Naive B cell (primary cell): ENCODE data around the gene GGPS1. TPM values are rescaled to one million over a fixed set of nuclear protein-coding genes. Genes with fewer than 3 reads are reported as not detected.
A peak's percentile ranks its signal among the peaks of the same experiment; 100 is the strongest.
"Not testable (repeated sequence)": the region's sequence is repeated elsewhere in the genome, so short reads cannot be mapped to it uniquely, and the experiment has no call there.

Experiments
- ATAC-seq, 2 donors: fragments of 150-1000 bp; cut with Tn5 transposase; 2 replicates each; pipeline ENCODE4 v1.10.0; 2021; ENCODE audit warnings: low read depth in 2 of 2, mild to moderate bottlenecking in 2 of 2, moderate library complexity in 2 of 2
- DNase-seq: peaks from one replicate; pipeline ENCODE4 v3.0.0; 2022
- H3K27ac Mint-ChIP-seq, 6 donors: one replicate each; pipeline ENCODE4 v1.8.0; 2020 to 2022; ENCODE audit warnings: mild to moderate bottlenecking in 6 of 6, mixed read lengths in 6 of 6, moderate library complexity in 5 of 6, inconsistent platforms in 2 of 6
- H3K27me3 Mint-ChIP-seq, 3 donors: one replicate each; pipeline ENCODE4 v1.8.0; 2021 to 2022; ENCODE audit warnings: mixed read lengths in 3 of 3, mild to moderate bottlenecking in 1 of 3
- H3K36me3 Mint-ChIP-seq, 2 donors: one replicate each; pipeline ENCODE4 v1.8.0; 2020 to 2022; ENCODE audit warnings: mixed read lengths in 2 of 2, inconsistent platforms in 1 of 2, mild to moderate bottlenecking in 1 of 2
- H3K4me1 Mint-ChIP-seq, 3 donors: one replicate each; pipeline ENCODE4 v1.8.0; 2020 to 2022; ENCODE audit warnings: mixed read lengths in 3 of 3, inconsistent platforms in 1 of 3, mild to moderate bottlenecking in 1 of 3, moderate library complexity in 1 of 3
- H3K4me3 Mint-ChIP-seq, 8 donors: one replicate each; pipeline ENCODE4 v1.8.0; 2020 to 2022; ENCODE audit warnings: mild to moderate bottlenecking in 8 of 8, mixed read lengths in 8 of 8, moderate library complexity in 8 of 8, inconsistent platforms in 2 of 8
- H3K9me3 Mint-ChIP-seq, 7 donors: one replicate each; pipeline ENCODE4 v1.8.0; 2020 to 2022; ENCODE audit warnings: mixed read lengths in 7 of 7, mild to moderate bottlenecking in 5 of 7, inconsistent platforms in 2 of 7, moderate library complexity in 1 of 7
- polyA plus RNA-seq, 6 donors: library from polyadenylated mRNA; unstranded; fragments of 300-500 nt; fragmentation: Illumina TruSeq; gene quantifications; one replicate each; pipeline ENCODE4 v1.2.3, GENCODE V29; 2021; ENCODE audit warnings: low read depth in 6 of 6

The GGPS1 gene
- polyA plus RNA-seq, 6 donors from 2014 or later, result 36.2 to 72.9 (median 64.0) TPM

DNA sequence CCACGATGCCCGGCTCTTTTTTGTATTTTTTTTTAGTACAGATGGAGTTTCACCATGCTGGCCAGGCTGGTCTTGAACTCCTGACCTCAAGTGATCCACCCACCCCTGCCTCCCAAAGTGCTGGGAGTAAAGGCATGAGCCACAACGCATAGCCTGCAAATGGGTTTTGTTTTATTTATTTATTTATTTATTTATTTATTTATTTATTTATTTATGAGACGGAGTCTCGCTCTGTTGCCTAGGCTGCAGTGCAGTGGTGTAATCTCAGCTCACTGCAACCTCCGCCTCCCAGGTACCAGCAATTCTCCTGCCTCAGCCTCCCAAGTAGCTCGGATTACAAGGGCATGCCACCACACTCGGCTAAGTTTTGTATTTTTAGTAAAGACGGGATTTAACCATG lies 35.8 kb downstream of the GGPS1 start:
- H3K36me3 Mint-ChIP-seq, H3K27me3 Mint-ChIP-seq, H3K4me3 Mint-ChIP-seq, DNase-seq, H3K9me3 Mint-ChIP-seq, H3K27ac Mint-ChIP-seq, ATAC-seq: not testable (repeated sequence)
- H3K4me1 Mint-ChIP-seq, result peaks cover 13 to 29% (median 19%) of the 10 kb centered on the region in 3 donors

DNA sequence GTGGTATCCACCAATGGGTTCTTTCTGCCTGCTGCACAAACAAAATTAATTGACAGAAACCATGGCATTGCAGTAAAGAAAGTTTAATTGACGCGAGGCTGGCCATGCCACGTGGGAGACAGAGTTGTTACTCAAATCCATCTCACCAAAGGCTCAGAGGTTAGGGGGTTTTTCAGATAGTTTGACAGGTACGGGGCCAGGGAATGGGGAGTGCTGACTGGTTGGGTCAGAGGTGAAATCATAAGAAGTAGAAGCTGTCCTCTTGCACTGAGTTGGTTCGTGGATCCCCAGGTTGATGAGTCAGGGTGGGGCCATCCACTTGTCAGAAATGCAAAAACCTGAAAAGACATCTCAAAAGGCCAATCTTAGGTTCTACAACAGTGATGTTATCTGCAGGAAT lies 37.9 kb downstream of the GGPS1 start:
- Mint-ChIP-seq H3K9me3 (no peaks in the 10 kb centered on the region), H3K27me3 (no peaks in the 10 kb centered on the region), H3K4me1 (peaks cover 18 to 36% (median 19%) of the 10 kb centered on the region in 3 donors), H3K4me3 (peak overlapping the region; percentile 92 to 99 (median 99)), H3K36me3 (no peaks in the 10 kb centered on the region), H3K27ac (peak overlapping the region in 4 of 6 donors; percentile 22 to 86 (median 72))
- DNase-seq, result no peak
- ATAC-seq, result no peak

DNA sequence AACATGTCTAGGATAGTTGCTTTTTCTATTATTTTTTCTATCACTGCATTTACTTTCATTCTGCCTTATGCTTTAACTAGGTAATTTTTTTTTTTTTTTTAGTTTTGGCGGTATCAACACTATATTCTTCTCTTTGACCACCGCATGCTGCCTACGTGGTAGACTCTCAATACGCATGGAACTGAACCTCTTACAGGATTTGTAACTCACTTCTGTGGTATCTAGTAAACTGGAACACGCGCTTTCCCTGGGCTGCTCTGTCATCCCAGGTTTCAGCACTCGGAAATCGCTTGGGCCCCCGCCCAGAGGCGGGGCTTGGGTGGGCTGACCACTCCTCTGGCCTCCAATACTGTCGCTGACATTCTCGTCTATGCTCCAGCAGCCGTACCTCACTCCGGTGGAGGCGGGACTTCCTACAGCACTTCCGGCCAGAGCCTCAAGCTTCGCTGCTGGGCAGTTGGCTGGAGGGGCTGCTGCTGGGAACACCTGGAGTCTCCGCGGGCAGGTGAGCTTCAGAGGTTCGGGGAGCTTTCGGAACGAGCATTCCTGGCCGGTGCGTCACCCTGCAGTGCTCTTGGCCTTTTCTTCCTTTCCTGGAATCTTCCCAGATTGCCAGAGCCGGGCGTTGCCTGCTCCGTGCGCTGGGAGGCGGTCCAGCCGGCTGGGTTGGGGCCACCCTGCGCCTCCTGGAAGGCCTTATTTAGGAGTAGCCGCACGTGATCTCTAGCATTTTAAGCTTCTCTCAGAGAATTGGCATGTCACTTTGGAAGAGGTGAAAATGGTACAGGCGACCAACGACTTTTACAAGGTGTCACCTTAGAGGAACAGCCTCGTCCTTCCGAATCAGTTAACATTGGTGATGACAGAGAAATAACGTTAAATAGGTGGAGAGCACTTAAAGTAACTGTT lies 38.9 kb downstream of the GGPS1 start, which contains the start of gene TBCE:
Gene TBCE (plus strand): TSS at position 428 of the 909 bp plus-strand sequence. CDS start 12,623 bp downstream, outside the sequence.
- peak; percentile 72 for DNase-seq
- ATAC-seq, result peak; percentile 99 to 100
- H3K4me1 Mint-ChIP-seq, result peaks cover 18 to 40% (median 20%) of the 10 kb centered on the region in 3 donors
- peak within 1 kb of the TSS; percentile 92 to 99 (median 99) for H3K4me3 Mint-ChIP-seq
- peak within 1 kb of the TSS; percentile 86 to 98 (median 97) for H3K27ac Mint-ChIP-seq
- H3K9me3 Mint-ChIP-seq, result no peaks in the 10 kb centered on the region
- no peaks in the 10 kb centered on the region for H3K27me3 Mint-ChIP-seq
- no peaks in the 10 kb centered on the region for H3K36me3 Mint-ChIP-seq

DNA sequence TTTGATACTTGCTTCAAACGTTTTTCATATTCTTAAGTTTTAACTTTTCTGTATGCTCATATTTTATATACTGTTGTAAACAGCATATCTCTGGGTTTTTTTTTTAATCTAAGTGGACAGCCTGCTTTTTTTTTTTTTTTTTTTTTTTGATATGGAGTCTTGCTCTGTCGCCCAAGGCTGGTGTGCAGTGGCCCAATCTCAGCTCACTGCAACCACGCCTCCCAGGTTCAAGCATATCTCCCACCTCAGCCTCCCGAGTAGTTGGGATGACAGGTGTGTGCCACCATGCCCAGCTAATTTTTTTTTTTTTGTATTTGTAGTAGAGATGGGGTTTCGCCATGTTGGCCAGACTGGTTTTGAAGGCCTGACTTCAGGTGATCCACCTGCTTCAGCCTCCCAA lies 40.1 kb downstream of the GGPS1 start:
- peak overlapping the region; percentile 92 to 99 (median 99) for H3K4me3 Mint-ChIP-seq

DNA sequence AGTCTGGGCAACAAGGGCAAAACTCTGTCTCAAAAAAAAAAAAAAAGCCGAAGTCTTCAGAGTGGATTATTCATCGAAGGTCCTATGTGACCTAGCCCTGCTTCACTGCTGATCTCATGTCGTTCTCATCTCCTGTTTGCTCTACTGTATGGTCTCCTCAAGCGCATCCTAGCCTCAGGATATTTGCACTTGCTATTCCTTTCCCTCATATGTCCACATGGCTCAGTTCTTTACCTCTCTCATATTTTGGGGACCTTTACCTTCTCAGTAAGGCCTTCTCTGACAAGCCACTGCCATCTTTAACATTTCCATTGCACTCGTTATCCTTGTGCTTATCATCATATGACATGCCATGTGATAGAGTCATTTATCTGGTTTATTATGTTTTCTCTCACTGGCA lies 41.4 kb downstream of the GGPS1 start:
- Mint-ChIP-seq H3K27ac (peak overlapping the region in 1 of 6 donors; percentile 29), H3K36me3 (no peaks in the 10 kb centered on the region), H3K4me3 (peak overlapping the region in 5 of 8 donors; percentile 1 to 82 (median 13)), H3K27me3 (no peaks in the 10 kb centered on the region), H3K4me1 (peaks cover 18 to 40% (median 24%) of the 10 kb centered on the region in 3 donors), H3K9me3 (no peaks in the 10 kb centered on the region)
- no peak for ATAC-seq
- no peak for DNase-seq

More for the DNA sequence above, 40.1 kb downstream of the GGPS1 start:
- H3K4me1 Mint-ChIP-seq, result peaks cover 18 to 40% (median 24%) of the 10 kb centered on the region in 3 donors
- no peaks in the 10 kb centered on the region for H3K27me3 Mint-ChIP-seq
- ATAC-seq (no peak), DNase-seq (no peak)
- H3K27ac Mint-ChIP-seq, result peak overlapping the region in 3 of 6 donors; percentile 5 to 33 (median 26)
- H3K36me3 Mint-ChIP-seq, result no peaks in the 10 kb centered on the region
- no peaks in the 10 kb centered on the region for H3K9me3 Mint-ChIP-seq

DNA sequence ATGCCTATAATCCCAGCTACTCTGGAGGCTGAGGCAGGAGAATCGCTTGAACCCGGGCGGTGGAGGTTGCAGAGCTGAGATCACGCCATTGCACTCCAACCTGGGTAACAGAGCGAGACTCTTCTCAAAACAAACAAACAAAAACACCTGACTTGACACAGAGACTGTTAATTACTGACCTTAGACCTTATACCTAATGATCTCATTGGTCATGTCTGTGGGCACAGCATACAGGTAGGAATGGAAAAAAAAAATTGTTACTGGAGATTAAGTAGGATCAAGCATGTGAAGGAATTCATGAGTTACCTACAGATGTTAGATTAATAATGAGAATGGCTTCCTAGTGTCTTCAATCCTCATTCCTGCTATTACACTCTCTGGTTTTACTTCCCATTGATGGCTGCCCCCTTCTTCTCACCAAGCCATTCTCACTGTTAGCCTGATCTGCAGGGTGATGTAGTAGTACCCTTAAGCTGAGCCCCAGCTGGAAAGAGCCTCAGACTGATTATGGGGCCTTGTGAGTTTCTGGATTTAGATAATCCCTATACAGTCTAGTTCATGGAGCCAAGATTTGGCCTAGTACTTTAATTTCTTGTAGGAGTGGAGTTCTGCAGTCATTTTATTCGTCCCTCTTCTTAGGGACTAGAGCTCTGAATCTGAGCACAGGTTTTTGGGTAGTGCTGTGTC lies 47.7 kb downstream of the GGPS1 start:
- peaks cover 0 to 1% (median 0%) of the 10 kb centered on the region in 7 donors for H3K9me3 Mint-ChIP-seq
- no peak for ATAC-seq
- H3K27me3 Mint-ChIP-seq, result no peaks in the 10 kb centered on the region
- no peak overlapping the region for H3K4me3 Mint-ChIP-seq
- H3K27ac Mint-ChIP-seq, result peak overlapping the region in 1 of 6 donors; percentile 53
- DNase-seq, result no peak
- peaks cover 3 to 8% of the 10 kb centered on the region in 2 donors for H3K36me3 Mint-ChIP-seq
- H3K4me1 Mint-ChIP-seq, result peaks cover 0 to 14% (median 5%) of the 10 kb centered on the region in 3 donors

DNA sequence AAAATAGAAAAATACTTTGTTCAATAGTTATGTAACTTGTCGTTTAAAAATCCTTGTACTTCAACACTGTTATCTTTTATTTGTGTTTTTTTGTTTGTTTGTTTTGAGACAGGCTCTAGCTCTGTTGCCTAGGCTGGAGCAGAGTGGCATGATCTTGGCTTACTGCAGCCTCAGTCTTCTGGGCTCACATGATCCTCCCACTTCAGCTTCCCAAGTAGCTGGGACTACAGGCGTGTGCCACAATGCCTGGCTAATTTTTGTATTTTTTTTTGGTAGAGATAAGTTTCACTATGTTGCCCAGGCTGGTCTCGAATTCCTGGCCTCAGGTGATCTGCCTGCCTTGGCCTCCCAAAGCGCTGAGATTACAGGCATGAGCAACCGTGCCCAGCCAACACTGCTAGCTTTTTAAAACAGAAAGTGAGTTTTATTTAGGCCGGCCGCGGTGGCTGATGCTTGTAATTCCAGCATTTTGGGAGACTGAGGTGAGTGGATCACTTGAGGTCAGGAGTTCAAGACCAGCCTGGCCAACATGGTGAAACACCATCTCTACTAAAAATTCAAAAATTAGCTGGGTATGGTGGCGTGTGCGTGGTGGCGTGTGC lies 49.9 kb downstream of the GGPS1 start:
- H3K27me3 Mint-ChIP-seq, H3K36me3 Mint-ChIP-seq, H3K9me3 Mint-ChIP-seq, H3K4me1 Mint-ChIP-seq, DNase-seq, H3K4me3 Mint-ChIP-seq, ATAC-seq: not testable (repeated sequence)
- peak overlapping the region in 1 of 6 donors; percentile 44 for H3K27ac Mint-ChIP-seq

DNA sequence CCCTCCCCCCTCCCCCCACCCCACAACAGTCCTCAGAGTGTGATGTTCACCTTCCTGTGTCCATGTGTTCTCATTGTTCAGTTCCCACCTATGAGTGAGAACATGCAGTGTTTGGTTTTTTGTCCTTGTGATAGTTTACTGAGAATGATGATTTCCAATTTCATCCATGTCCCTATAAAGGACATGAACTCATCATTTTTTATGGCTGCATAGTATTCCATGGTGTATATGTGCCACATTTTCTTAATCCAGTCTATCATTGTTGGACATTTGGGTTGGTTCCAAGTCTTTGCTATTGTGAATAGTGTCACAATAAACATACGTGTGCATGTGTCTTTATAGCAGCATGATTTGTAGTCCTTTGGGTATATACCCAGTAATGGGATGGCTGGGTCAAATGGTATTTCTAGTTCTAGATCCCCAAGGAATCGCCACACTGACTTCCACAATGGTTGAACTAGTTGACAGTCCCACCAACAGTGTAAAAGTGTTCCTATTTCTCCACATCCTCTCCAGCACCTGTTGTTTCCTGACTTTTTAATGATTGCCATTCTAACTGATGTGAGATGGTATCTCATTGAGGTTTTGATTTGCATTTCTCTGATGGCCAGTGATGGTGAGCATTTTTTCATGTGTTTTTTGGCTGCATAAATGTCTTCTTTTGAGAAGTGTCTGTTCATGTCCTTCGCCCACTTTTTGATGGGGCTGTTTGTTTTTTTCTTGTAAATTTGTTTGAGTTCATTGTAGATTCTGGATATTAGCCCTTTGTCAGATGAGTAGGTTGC lies 53.8 kb downstream of the GGPS1 start:
- not testable (repeated sequence) for H3K4me1 Mint-ChIP-seq, ATAC-seq, DNase-seq, H3K27me3 Mint-ChIP-seq, H3K4me3 Mint-ChIP-seq, H3K27ac Mint-ChIP-seq
- Mint-ChIP-seq H3K9me3 (peaks cover 0 to 11% (median 6%) of the 10 kb centered on the region in 7 donors), H3K36me3 (peaks cover 11 to 20% of the 10 kb centered on the region in 2 donors)

DNA sequence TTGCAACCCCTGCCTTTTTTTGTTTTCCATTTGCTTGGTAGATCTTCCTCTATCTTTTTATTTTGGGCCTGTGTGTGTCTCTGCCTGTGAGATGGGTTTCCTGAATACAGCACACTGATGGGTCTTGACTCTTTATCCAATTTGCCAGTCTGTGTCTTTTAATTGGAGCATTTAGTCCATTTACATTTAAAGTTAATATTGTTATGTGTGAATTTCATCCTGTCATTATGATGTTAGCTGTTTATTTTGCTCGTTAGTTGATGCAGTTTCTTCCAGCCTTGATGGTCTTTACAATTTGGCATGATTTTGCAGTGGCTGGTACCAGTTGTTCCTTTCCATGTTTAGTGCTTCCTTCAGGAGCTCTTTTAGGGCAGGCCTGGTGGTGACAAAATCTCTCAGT lies 57.3 kb downstream of the GGPS1 start:
- peaks cover 13 to 16% of the 10 kb centered on the region in 2 donors for H3K36me3 Mint-ChIP-seq
- not testable (repeated sequence) for H3K27me3 Mint-ChIP-seq, ATAC-seq, DNase-seq, H3K4me3 Mint-ChIP-seq, H3K4me1 Mint-ChIP-seq, H3K27ac Mint-ChIP-seq
- peaks cover 4 to 19% (median 10%) of the 10 kb centered on the region in 7 donors for H3K9me3 Mint-ChIP-seq

DNA sequence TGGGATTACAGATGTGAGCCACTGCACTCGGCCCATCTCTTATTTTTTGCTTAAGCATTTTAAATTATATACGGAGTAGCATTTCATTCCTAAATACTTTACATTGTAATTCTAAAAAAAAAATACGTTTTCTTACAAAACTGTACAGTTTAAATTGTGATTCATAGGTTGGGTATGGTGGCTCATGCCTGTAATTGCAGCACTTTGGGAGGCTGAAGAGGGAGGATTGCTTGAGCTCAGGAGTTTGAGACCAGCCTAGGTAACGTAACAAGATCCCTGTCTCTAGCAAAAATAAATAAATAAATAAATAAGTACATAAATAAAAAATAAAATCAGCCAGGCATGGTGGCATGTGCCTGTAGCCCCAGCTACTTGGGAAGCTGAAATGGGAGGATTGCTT lies 63.5 kb downstream of the GGPS1 start:
- Mint-ChIP-seq H3K27ac (no peak overlapping the region), H3K27me3 (no peaks in the 10 kb centered on the region), H3K4me3 (no peak overlapping the region), H3K4me1 (peaks cover 7 to 16% (median 11%) of the 10 kb centered on the region in 3 donors), H3K9me3 (peaks cover 0 to 8% (median 4%) of the 10 kb centered on the region in 7 donors), H3K36me3 (peaks cover 0 to 5% of the 10 kb centered on the region in 2 donors)
- ATAC-seq (no peak), DNase-seq (no peak)
